Measurements from ENCODE around the gene OPRL1. TPM values are rescaled to one million over a fixed set of nuclear protein-coding genes. Genes with fewer than 3 reads are reported as not detected.

The OPRL1 gene
- polyA plus RNA-seq, 1 of the 3 experiments (the other 2 are of a cell fraction): 1.8 TPM

GRCh38 chr20:64106435-64106961 is 26.6 kb downstream of the OPRL1 start (continued):
- TF ChIP-seq, protein P1, sequence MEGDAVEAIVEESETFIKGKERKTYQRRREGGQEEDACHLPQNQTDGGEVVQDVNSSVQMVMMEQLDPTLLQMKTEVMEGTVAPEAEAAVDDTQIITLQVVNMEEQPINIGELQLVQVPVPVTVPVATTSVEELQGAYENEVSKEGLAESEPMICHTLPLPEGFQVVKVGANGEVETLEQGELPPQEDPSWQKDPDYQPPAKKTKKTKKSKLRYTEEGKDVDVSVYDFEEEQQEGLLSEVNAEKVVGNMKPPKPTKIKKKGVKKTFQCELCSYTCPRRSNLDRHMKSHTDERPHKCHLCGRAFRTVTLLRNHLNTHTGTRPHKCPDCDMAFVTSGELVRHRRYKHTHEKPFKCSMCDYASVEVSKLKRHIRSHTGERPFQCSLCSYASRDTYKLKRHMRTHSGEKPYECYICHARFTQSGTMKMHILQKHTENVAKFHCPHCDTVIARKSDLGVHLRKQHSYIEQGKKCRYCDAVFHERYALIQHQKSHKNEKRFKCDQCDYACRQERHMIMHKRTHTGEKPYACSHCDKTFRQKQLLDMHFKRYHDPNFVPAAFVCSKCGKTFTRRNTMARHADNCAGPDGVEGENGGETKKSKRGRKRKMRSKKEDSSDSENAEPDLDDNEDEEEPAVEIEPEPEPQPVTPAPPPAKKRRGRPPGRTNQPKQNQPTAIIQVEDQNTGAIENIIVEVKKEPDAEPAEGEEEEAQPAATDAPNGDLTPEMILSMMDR (IDR thresholded peaks at IDR 0.05): no peak
- TF ChIP-seq ELF1 (IDR thresholded peaks at IDR 0.05) (no peak), SMC3 (IDR thresholded peaks at IDR 0.05; ENCODE audit: low read depth, low read length) (no peak)

- no peak within 1 kb of the TSS for H2AFZ ChIP-seq (ENCODE audit: low read depth)
- DNase-seq: no peak
- H3F3A ChIP-seq (replicated peaks; ENCODE audit: insufficient read depth): no peaks in the 10 kb centered on the region
- H4K20me1 ChIP-seq (ENCODE audit: insufficient read depth): no peaks in the 10 kb centered on the region
- TF ChIP-seq MAX (IDR thresholded peaks at IDR 0.05; ENCODE audit: low read depth) (no peak), REST (IDR thresholded peaks at IDR 0.05; ENCODE audit: low read depth, low read length) (no peak), ELF1 (IDR thresholded peaks at IDR 0.05) (no peak), GATA2 (CRISPR knock-in tag; IDR thresholded peaks at IDR 0.05) (no peak), FOXM1 (IDR thresholded peaks at IDR 0.05; ENCODE audit: low read depth) (no peak), SIN3A (IDR thresholded peaks at IDR 0.05; ENCODE audit: borderline replicate concordance, low read depth, low read length) (no peak), FOSL2 (IDR thresholded peaks at IDR 0.05; ENCODE audit: borderline replicate concordance, low read depth) (no peak), TAF1 (IDR thresholded peaks at IDR 0.05; ENCODE audit: borderline replicate concordance, low read depth, low read length) (no peak), RAD21 (IDR thresholded peaks at IDR 0.05; ENCODE audit: low read length) (no peak), EP300 (IDR thresholded peaks at IDR 0.05; ENCODE audit: borderline replicate concordance in 1 of 2, low read depth in 1 of 2, low read length in 1 of 2) (no peak), TEAD4 (IDR thresholded peaks at IDR 0.05; ENCODE audit: borderline replicate concordance, insufficient read depth) (no peak), GABPA (IDR thresholded peaks at IDR 0.05; ENCODE audit: low read depth) (no peak), TCF12 (IDR thresholded peaks at IDR 0.05) (no peak), RFX5 (IDR thresholded peaks at IDR 0.05; ENCODE audit: low read length) (no peak), POLR2AphosphoS5 (IDR thresholded peaks at IDR 0.05; ENCODE audit: low read depth, low read length) (no peak), NRF1 (IDR thresholded peaks at IDR 0.05; ENCODE audit: low read depth, low read length) (no peak), RXRA (IDR thresholded peaks at IDR 0.05; ENCODE audit: borderline replicate concordance, low read depth) (no peak)
- TF ChIP-seq, protein P2, sequence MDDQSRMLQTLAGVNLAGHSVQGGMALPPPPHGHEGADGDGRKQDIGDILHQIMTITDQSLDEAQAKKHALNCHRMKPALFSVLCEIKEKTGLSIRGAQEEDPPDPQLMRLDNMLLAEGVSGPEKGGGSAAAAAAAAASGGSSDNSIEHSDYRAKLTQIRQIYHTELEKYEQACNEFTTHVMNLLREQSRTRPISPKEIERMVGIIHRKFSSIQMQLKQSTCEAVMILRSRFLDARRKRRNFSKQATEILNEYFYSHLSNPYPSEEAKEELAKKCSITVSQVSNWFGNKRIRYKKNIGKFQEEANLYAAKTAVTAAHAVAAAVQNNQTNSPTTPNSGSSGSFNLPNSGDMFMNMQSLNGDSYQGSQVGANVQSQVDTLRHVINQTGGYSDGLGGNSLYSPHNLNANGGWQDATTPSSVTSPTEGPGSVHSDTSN (IDR thresholded peaks at IDR 0.05): no peak
- TF ChIP-seq, protein P3, sequence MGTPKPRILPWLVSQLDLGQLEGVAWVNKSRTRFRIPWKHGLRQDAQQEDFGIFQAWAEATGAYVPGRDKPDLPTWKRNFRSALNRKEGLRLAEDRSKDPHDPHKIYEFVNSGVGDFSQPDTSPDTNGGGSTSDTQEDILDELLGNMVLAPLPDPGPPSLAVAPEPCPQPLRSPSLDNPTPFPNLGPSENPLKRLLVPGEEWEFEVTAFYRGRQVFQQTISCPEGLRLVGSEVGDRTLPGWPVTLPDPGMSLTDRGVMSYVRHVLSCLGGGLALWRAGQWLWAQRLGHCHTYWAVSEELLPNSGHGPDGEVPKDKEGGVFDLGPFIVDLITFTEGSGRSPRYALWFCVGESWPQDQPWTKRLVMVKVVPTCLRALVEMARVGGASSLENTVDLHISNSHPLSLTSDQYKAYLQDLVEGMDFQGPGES (IDR thresholded peaks at IDR 0.05; ENCODE audit: low read depth, low read length): no peak
- ChIA-PET POLR2A (no interaction called here), CTCF (interaction anchor here (0.8 to 15.6 kb wide), 6 partner anchors 8 to 127 kb away, joined by 3 to 252 read pairs (median 3); partner anchors contain the start of genes LKAAEAR1, OPRL1 and RGS19)
- H3K27ac ChIP-seq (ENCODE audit: low read depth in 2 of 2, low read length in 1 of 2): no peak within 1 kb of the TSS
- peaks cover 0 to 18% of the 10 kb centered on the region in 2 experiments; a peak in 1 of 4 replicates for H3K4me1 ChIP-seq (ENCODE audit: control insufficient read depth in 1 of 2, insufficient read depth in 2 of 2, low read depth in 1 of 2, low read length in 1 of 2)
- no peak within 1 kb of the TSS for H3K4me3 ChIP-seq (ENCODE audit: low read depth in 2 of 2, low read length in 1 of 2)
- no peak within 1 kb of the TSS for H3K4me2 ChIP-seq
- H3K9me2 ChIP-seq: no peaks in the 10 kb centered on the region
- no peaks in the 10 kb centered on the region for H3K36me3 ChIP-seq (replicated peaks in 1 of 2; ENCODE audit: control insufficient read depth in 1 of 2, insufficient read depth in 2 of 2, low read length in 1 of 2)
- H3K27me3 ChIP-seq (ENCODE audit: insufficient read depth): no peaks in the 10 kb centered on the region; the same call in 1 of the 2 replicates
- WGBS (ENCODE audit: low lambda C conversion rate): 58% methylated on average over 4 of the region's 22 CpGs
- no peaks in the 10 kb centered on the region for H3K79me2 ChIP-seq (ENCODE audit: insufficient read depth)
- no peaks in the 10 kb centered on the region for H3K9me3 ChIP-seq
- no peak within 1 kb of the TSS for H3K9ac ChIP-seq
Measured at GRCh38 chr20:64106981-64107735, 27.3 kb downstream of the OPRL1 start, which contains the start of gene NPBWR2. Gene NPBWR2, minus strand, starts transcription at chr20:64107565. Its CDS starts 734 bp downstream, at chr20:64106831.
